K562 (cell line): ENCODE data around the gene RBFOX2. TPM values are rescaled to one million over a fixed set of nuclear protein-coding genes. Genes with fewer than 3 reads are reported as not detected.

Experiments
- ATAC-seq: fragments of 200-7000 bp; cut with Tn5 transposase; 3 replicates; pipeline ENCODE4 v1.9.1; 2020; ENCODE audit warnings: moderate library complexity
- BruUV-seq: library from RNA; stranded (reverse); fragments of 400-500 nt; replicated peaks from 2 replicates; lab custom pipeline; 2021; lab: Mats Ljungman, UMichigan
- CTCF ChIA-PET: fragments of 300-600 bp; formaldehyde crosslinking; extraction: SDS; loops from one replicate; lab custom pipeline; 2021; ENCODE audit warnings: low intra/inter-chr PET ratio; lab: Yijun Ruan, JAX
- POLR2A ChIA-PET: fragments of 300-600, 350-650 bp; sonication (Branson Sonifier 250); formaldehyde crosslinking; extraction: SDS; loops from one replicate; lab custom pipeline; 2021; ENCODE audit warnings: antibody characterized with exemption, inconsistent platforms; lab: Yijun Ruan, JAX
- DNase-seq, 4 experiments: peaks; one replicate each; pipeline versions ENCODE4 v3.0.0 to v3.0.0-alpha.2; 2011 to 2018; ENCODE audit warnings: low spot score in 3 of 4, mixed read lengths in 3 of 4; ENCODE audit errors: extremely low read depth in 1 of 4
- FAIRE-seq: peaks from 2 replicates; lab custom pipeline; 2011; peaks lifted over from hg19 to GRCh38; lab: Jason Lieb, UNC
- H2AFZ ChIP-seq: 2 replicates; pipeline ENCODE4 v1.6.0; 2011; ENCODE audit warnings: low read depth, low read length, control low read depth, inconsistent platforms
- H3K27ac ChIP-seq: fragments of 200-600 bp; 3 replicates; pipeline ENCODE4 v1.8.0; 2011; ENCODE audit warnings: low read depth, mild to moderate bottlenecking, control low read depth, inconsistent platforms, low read length, moderate library complexity, mixed read lengths; ENCODE audit errors: extremely low read depth
- H3K27me3 ChIP-seq, 2 experiments: fragments of 300-600 bp in 1 of 2; 2 replicates in 1 of 2; 3 replicates in 1 of 2; pipeline versions ENCODE4 v1.6.0 to v1.8.0; 2011; ENCODE audit warnings: inconsistent platforms in 2 of 2, low read length in 2 of 2, mild to moderate bottlenecking in 1 of 2, mixed read lengths in 1 of 2, moderate library complexity in 1 of 2; ENCODE audit not compliant: control insufficient read depth in 2 of 2, insufficient read depth in 2 of 2
- H3K36me3 ChIP-seq: fragments of 300-600 bp; 3 replicates; pipeline ENCODE4 v1.8.0; 2011; ENCODE audit warnings: mild to moderate bottlenecking, low read length, inconsistent platforms; ENCODE audit not compliant: control insufficient read depth, insufficient read depth
- H3K4me1 ChIP-seq, 2 experiments: fragments of 200-600 bp in 1 of 2; replicated peaks in 1 of 2; 2 replicates in 1 of 2; 3 replicates in 1 of 2; pipeline versions ENCODE4 v1.5.1 to v1.8.0; 2011; ENCODE audit warnings: inconsistent platforms in 2 of 2, low read length in 2 of 2, mild to moderate bottlenecking in 1 of 2, mixed read lengths in 1 of 2, moderate library complexity in 1 of 2; ENCODE audit not compliant: control insufficient read depth in 2 of 2, insufficient read depth in 2 of 2
- H3K4me2 ChIP-seq: 2 replicates; pipeline ENCODE4 v1.6.1; 2011; ENCODE audit warnings: low read length, control low read depth, inconsistent platforms, mixed read lengths; ENCODE audit not compliant: insufficient read depth
- H3K4me3 ChIP-seq: fragments of 200-600 bp; sonication (generic), shearing (Covaris generic); 2 replicates; pipeline ENCODE4 v1.5.1; 2016; ENCODE audit warnings: control low read depth, inconsistent platforms
- H3K79me2 ChIP-seq: fragments of 200-600 bp; 3 replicates; pipeline ENCODE4 v1.8.0; 2011; ENCODE audit warnings: low read length, inconsistent platforms; ENCODE audit not compliant: control insufficient read depth, insufficient read depth
- H3K9ac ChIP-seq, 2 experiments: 2 replicates each; pipeline versions ENCODE4 v1.6.0 to v1.6.1; 2011; ENCODE audit warnings: low read depth in 2 of 2, low read length in 2 of 2, control low read depth in 1 of 2, inconsistent platforms in 1 of 2, mild to moderate bottlenecking in 1 of 2, mixed read lengths in 1 of 2; ENCODE audit not compliant: insufficient read depth in 1 of 2
- H3K9me1 ChIP-seq: one replicate; pipeline ENCODE4 v1.6.0; 2011; ENCODE audit warnings: inconsistent platforms, mild to moderate bottlenecking, low read length, moderate library complexity; ENCODE audit not compliant: control insufficient read depth, insufficient read depth
- H3K9me3 ChIP-seq: replicated peaks from 2 replicates; pipeline ENCODE4 v1.5.1; 2011; ENCODE audit warnings: low read depth, low read length, inconsistent platforms; ENCODE audit not compliant: control insufficient read depth, insufficient read depth
- H4K20me1 ChIP-seq: replicated peaks from 2 replicates; pipeline ENCODE4 v1.6.1; 2011; ENCODE audit warnings: low read length, inconsistent platforms, mixed read lengths; ENCODE audit not compliant: control insufficient read depth, insufficient read depth
- ATF6 ChIP-seq: sonication (generic); formaldehyde crosslinking; IDR thresholded peaks from 2 replicates; pipeline ENCODE4 v1.4.0; 2020; ENCODE audit warnings: mild to moderate bottlenecking, missing genetic modification reagents
- MYNN ChIP-seq, 2 experiments: sonication (generic); formaldehyde crosslinking in 1 of 2; IDR thresholded peaks; 2 replicates each; pipeline versions ENCODE4 v1.5.0 to v1.6.1; 2016 to 2020; ENCODE audit warnings: antibody characterized with exemption in 1 of 2, missing genetic modification reagents in 1 of 2
- NFRKB ChIP-seq: fragments of 450-650 bp; IDR thresholded peaks from 2 replicates; pipeline ENCODE4 v1.6.1; 2016; ENCODE audit warnings: low read depth
- ZNF408 ChIP-seq: fragments of 250-450 bp; sonication (Bioruptor Pico); IDR thresholded peaks from 2 replicates; pipeline ENCODE4 v1.4.0; 2020; ENCODE audit warnings: low read depth, mild to moderate bottlenecking, moderate library complexity
- ZNF518B ChIP-seq: fragments of 250-450 bp; sonication (Bioruptor Pico); IDR thresholded peaks from 2 replicates; pipeline ENCODE4 v1.5.0; 2021; ENCODE audit warnings: mild to moderate bottlenecking, moderate library complexity
- ZNF76 ChIP-seq: fragments of 250-450 bp; sonication (Bioruptor Pico); IDR thresholded peaks from 2 replicates; pipeline ENCODE4 v1.4.0; 2020; ENCODE audit warnings: mild to moderate bottlenecking, moderate library complexity, borderline replicate concordance
- ZSCAN29 ChIP-seq: fragments of 450-650 bp; IDR thresholded peaks from 2 replicates; pipeline ENCODE4 v1.6.1; 2017
- WGBS: fragments of 100-300 bp; shearing (Covaris generic); methylation state at CpG from one replicate; pipeline ENCODE4 v1.1.6; 2016; ENCODE audit warnings: low coverage, mixed read lengths; ENCODE audit not compliant: insufficient coverage; ENCODE audit errors: missing lambda C conversion rate; 5-methylcytosine and 5-hydroxymethylcytosine counted together
- in situ Hi-C: fragments of 300-500 bp; cut with MboI; formaldehyde crosslinking; loops from 4 replicates; pipeline ENCODE4 v1.15.0; 2018; ENCODE audit warnings: inconsistent platforms, mixed read lengths
- intact Hi-C: fragments of 100-400 bp; cut with micrococcal nuclease; formaldehyde crosslinking; loops from 2 replicates; pipeline ENCODE4 v1.14.2; 2022
- polyA plus RNA-seq, 8 experiments: library from polyadenylated mRNA; depleted of rRNA in 4 of 8; stranded (reverse) in 5 of 8; unstranded in 3 of 8; fragments of >200 nt; fragmentation: Nextera tagmentation in 2 of 8; fragmentation: Illumina TruSeq in 1 of 8; extraction: Ambion mirVana in 2 of 8; extraction: Trizol in 1 of 8; gene quantifications; 2 replicates each; pipeline versions ENCODE4 v1.2.1 to v1.2.3, GENCODE V29; 2011 to 2014; ENCODE audit warnings: inconsistent platforms in 1 of 8, missing spikeins in 1 of 8
- total RNA-seq, 7 experiments: library from RNA; depleted of rRNA in 6 of 7; stranded (reverse); fragments of >200 nt in 6 of 7; fragmentation: Illumina TruSeq in 2 of 7; extraction: Trizol in 2 of 7; gene quantifications; 2 replicates each; pipeline versions ENCODE4 v1.2.1 to v1.2.3, GENCODE V29; 2011 to 2021; ENCODE audit warnings: low replicate concordance in 1 of 7

Gene RBFOX2
- total and polyA plus RNA-seq, 9 of the 15 experiments (the other 6 are each of a cell fraction or from before 2014, with no cell fraction given), result 5.8 to 24.8 (median 14.2) TPM

- Histone ChIP-seq H3K4me3 (no peak overlapping the region), H4K20me1 (no peaks in the 10 kb centered on the region), H3K36me3 (0 out of 3 replicates have a peak, but pooled peaks cover 2% of the 10 kb centered on the region), H3K9ac (no peak overlapping the region), H3K4me2 (no peak overlapping the region), H3K27me3 (no peaks in the 10 kb centered on the region), H3K9me1 (no peaks in the 10 kb centered on the region), H3K27ac (no peak overlapping the region), H3K4me1 (no peaks in the 10 kb centered on the region), H3K9me3 (no peaks in the 10 kb centered on the region), H2AFZ (no peak overlapping the region), H3K79me2 (no peaks in the 10 kb centered on the region)
- WGBS, result 82% methylated on average over 2 of the region's 2 CpGs
- ATAC-seq (no peak), FAIRE-seq (no peak), DNase-seq (no peak)
- BruUV-seq, result no TSS peak
- intact Hi-C loops (no loop called here), in situ Hi-C loops (no loop called here)
- CTCF ChIA-PET, result no interaction called here
- no peak for TF ChIP-seq ZSCAN29
- no peak for TF ChIP-seq MYNN (IDR thresholded peaks at IDR 0.05)
- no peak for TF ChIP-seq MYNN (CRISPR knock-in tag; IDR thresholded peaks at IDR 0.05)
- no peak for TF ChIP-seq ZNF408
- TF ChIP-seq ZNF76 (CRISPR knock-in tag), result no peak
- no peak for TF ChIP-seq NFRKB
- no peak for TF ChIP-seq ATF6 (CRISPR knock-in tag)
- no peak for TF ChIP-seq ZNF518B (CRISPR knock-in tag)
- POLR2A ChIA-PET, result no interaction called here
Measured at GRCh38 chr22:35775339-35775738, 253.3 kb downstream of the RBFOX2 start.
